Epidermal melanocyte (primary cell): ENCODE results near the gene SEMA3C.

Source experiments
- DNase-seq: peaks from one replicate; pipeline ENCODE4 v3.0.0; 2011; ENCODE audit warnings: low spot score; ENCODE audit not compliant: insufficient read length

SEMA3C gene

DNA sequence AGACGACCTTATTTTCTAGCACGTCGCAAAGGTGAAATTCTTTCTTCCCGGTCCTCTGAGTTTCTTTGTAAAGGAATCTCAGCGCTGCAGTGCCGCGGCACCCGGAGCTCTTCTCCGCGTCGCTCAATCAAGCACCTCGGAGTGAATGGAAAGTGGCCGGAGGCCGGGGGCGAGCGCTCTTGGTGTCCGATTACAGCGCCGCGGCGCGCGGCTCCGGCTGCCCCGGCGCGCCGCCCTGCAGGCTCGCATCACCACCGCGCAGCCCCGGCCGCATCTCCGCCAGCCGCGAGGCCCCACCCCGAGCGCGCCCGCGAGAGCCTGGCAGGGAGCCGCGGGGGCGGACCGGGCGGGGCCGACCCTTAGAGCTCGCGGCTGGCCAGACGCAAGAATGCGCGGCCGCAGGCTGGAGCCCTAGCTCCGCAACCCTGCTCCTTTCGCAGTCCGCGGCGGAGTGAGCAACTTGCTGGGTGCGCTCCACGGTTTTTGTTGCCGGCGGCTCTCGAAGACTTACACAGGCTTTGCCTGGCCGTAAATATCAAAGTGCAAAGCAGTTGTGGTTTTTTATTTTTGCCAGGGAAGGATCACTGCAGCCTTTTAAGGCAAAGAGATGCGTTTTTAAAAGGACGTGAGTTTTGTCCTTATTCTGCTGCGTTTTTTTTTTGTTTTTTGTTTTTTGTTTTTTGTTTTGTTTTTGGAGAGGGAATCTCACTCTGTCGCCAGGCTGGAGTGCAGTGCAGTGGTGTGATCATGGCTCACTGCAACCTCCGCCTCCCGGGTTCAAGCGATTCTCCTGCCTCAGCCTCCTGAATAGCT is at the start of gene SEMA3C:
TSS of gene SEMA3C (minus strand) at position 143 of the 813 bp plus-strand sequence. CDS start 2,270 bp downstream, outside the sequence.
- peak; percentile 65 for DNase-seq

DNA sequence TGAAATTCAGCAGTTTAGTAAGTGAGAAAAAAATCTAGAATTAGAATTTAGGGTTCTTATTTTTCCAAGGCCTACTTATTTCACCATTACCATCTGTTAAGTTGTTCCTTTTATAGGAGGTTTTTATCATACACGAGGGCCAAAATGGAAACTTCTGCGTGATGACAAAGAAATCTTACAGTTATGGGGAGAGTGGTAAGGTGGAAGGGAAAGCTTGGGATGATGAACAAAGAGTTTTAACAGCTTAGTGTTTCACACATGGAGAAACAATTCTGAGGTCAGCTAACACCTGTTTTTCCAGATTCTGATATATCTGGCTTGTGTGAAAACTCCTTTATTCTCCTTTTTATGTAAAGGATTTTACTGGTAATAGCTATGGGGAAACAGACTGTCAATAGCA is 49.8 kb upstream of the SEMA3C start:
- DNase-seq, result no peak

- DNase-seq, result no peak
Observed at GRCh38 chr7:80967917-80968297, 49.1 kb upstream of the SEMA3C start.

DNA sequence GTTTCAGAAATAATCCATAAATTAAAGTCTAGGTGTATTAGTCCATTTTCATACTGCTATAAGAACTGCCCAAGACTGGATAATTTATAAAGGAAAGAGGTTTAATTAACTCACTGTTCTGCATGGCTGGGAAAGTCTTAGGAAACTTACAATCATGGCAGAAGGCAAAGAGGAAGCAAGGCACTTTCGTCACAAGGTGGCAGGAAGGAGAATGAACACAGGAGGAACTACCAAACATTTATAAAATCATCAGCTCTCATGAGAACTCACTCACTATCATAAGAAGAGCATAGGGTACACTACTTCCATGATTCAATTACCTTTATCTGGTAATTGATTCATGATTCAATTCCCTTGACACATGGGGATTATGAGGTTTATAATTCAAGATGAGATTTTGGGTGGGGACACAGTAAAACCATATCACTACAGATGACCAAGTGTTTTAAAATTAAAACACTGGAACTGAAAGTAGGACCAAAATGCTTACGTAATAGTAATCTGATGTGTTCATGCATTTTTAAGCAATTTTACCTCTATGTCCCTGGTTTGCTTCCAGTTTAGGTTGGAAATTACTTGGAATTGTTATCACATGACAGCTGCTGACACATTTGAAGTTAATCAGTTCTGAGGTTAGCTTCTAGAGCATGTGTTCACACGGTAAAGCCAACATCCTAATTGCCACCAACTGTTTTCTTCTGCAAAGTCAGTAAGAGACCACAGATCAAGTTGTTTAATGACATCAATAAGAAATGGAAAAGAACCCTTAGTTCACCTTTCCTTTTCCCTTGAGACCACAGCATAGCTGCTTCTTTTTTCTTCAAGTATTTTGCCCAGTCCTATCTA is 48.4 kb upstream of the SEMA3C start:
- no peak for DNase-seq

DNA sequence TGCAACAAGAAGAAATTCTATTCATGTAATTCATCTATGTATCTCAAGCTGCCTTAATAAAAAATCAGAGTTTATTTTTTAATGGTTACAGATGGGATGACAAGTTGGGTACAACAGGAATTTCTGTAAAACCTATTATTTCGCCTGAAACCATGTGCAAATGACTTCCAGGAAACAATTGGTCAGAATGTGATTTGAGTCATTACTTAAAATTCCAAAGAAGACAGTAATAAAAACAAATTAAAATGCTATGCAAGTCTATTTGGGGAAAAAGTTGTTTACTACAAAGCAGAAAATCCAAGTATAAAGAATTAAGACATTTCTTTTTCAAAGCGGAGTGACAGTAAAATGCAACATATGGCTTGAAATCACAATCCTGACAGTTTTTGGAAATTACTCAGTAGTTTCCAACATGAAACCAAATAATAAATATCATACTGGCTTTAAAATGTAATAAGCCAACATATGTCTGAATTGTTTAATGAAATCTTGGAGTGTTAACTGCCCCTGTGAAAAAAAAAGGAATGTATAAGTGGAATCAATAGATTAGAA is 41.5 kb upstream of the SEMA3C start:
- DNase-seq, result no peak

DNA sequence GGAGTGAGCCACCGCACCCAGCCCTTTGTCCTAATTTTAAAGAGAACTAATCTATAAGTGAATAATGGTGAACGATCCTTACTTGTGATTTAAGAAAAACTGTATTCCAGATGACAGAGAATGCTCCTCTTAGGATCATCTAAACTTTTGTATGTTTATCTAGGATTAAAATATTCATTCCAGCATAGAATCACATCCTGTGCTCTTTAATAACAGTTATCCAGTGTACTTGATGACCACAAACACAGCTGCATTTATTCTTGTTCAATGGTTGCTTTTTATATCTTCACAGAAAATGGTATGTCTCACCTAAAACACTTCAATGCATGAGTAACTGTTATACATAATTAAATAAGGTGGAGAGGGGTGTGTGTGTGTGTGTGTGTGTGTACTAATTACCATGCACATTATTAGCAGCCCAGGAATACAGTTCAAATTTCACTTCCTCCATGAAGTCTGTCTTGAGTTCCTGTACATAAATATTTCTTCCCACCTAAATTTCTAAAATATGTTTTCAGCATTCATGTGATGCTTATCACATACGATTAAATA is 38.5 kb upstream of the SEMA3C start:
- DNase-seq, result no peak

DNA sequence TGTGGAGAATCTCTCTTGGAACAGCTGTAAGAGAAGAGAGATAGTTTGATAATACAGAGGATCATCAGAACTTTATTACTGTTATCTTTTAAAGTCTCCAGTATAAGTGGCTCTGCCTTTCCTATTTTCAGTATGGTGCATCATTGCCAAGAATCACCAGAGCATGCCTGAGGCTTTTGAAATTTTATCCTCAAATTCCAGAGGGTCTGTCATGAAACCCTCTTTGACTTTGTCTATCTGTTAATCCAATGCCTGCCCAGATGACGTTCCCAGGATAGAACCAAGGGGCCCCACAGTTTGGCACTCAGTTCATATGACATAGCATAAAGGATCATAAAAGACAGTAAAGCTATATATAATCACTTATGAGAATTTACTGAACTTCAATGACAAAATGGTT is 35.3 kb upstream of the SEMA3C start:
- no peak for DNase-seq

DNA sequence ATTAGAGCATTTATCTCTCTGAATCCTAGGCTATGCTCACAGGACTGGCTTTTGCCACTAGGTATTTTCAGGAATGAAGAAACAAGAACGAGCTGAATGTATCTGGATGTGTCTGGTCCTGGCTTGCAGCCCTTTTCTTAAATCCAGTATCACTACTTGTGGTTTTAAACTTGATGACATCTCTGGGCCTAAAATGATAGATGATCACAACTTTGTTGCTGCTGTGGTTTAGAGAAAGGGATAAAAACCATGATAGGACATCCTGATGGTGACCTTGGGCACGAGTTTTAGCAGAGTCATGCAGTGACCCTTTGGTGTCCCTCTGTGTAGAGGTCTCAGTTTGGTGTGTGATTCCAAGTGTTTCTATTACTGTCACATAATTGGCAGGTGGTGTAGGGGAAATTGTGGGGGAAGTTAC is 31.7 kb upstream of the SEMA3C start:
- DNase-seq, result no peak

- no peak for DNase-seq
Observed at GRCh38 chr7:80949449-80949848, 30.6 kb upstream of the SEMA3C start.

DNA sequence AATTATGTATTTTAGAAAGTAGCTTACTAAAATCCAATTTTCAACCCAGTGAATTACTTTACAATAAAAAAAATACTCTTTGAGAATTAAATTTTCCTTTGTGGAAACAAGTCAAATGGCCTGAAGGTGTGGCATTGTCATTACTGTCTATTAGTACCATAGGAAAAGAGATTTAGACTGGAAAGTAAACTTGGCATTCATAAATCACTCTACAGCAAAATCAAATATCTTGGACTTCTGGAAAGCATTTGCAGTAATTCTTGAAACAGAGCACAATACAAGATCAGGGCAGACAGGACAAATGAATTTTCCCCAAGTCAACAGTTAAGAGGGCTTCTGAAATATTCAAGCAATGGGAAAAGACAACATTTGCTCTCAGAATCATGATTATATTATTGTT is 28.0 kb upstream of the SEMA3C start:
- no peak for DNase-seq

GRCh38 chr7:80945976-80946375 is 27.1 kb upstream of the SEMA3C start:
- DNase-seq, result no peak

GRCh38 chr7:80943342-80943741 is 24.5 kb upstream of the SEMA3C start:
- DNase-seq, result no peak

DNA sequence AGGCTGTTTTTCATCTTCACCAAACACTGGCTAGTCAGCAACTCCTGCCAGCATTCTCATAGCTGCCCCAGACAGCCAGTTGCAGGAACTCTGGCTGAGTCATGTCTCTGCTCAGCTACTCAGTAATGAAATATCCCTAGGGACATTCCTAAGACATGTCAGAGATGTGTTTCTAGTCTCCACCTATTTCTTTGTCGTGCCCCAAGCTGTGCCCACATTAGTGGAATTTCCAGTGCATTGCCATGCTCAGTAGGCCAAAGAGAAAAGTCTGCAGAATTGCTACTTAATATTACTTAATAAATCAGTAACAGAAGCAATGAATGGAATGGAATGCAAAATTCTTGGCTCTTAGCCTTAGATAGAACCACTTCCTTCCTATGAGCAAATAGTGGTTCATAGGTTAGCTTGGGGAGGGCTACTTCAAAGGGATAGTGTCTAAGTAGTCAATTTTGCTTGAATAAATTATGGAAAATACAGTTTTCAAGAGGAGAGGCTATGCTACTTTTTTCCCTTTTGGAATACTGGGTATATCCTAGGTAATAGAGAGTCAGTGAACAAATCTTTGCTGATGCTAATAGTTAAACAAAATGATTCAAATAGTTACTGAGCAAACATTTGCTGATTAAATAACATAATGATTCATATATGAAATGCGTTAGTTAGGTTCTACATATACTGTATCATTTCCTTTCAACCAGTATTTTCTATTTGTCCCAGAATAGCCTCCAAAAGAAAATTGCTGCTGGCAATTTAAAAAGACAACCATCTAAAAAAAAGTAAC is 23.6 kb upstream of the SEMA3C start:
- peak; percentile 83 for DNase-seq

GRCh38 chr7:80941208-80941758 is 22.4 kb upstream of the SEMA3C start:
- DNase-seq, result no peak

- no peak for DNase-seq
Observed at GRCh38 chr7:80940539-80941207, 21.8 kb upstream of the SEMA3C start.

GRCh38 chr7:80937336-80937735 is 18.5 kb upstream of the SEMA3C start:
- no peak for DNase-seq

GRCh38 chr7:80935991-80936780 is 17.3 kb upstream of the SEMA3C start:
- DNase-seq, result no peak

GRCh38 chr7:80934321-80934720 is 15.5 kb upstream of the SEMA3C start:
- DNase-seq, result no peak

DNA sequence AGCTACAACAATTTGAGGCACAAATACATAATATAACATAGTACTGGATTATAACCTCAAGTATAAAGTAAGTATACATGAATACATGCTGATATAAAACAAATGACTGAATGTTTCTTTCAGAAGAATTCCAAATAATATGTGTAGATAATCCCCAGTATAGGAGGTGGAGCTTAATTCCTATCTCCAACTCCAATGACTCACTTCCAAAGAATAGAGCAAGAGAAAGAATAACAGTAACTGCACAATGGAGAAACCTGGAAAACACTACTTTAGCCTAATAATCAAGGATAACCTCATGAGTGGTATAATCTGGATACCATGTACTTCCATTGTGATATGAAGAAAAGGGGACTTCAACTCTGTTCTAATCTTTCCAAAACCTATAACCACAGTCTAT is 13.7 kb upstream of the SEMA3C start:
- no peak for DNase-seq
